Head of caudate nucleus (tissue), 42 donors: ENCODE results near the gene ST8SIA4.
A peak's percentile ranks its signal among the peaks of the same experiment; 100 is the strongest.

ENCODE experiments used
- DNase-seq, 42 donors: peaks; one replicate each; pipeline versions ENCODE4 v3.0.0 to v3.0.0-alpha.2; 2020 to 2021; ENCODE audit warnings: mixed read lengths in 7 of 42
- intact Hi-C: fragments of 100-400 bp; cut with DNase I; formaldehyde crosslinking; loops from one replicate; pipeline ENCODE4 v1.15.0; 2022

ST8SIA4 gene, protein sequence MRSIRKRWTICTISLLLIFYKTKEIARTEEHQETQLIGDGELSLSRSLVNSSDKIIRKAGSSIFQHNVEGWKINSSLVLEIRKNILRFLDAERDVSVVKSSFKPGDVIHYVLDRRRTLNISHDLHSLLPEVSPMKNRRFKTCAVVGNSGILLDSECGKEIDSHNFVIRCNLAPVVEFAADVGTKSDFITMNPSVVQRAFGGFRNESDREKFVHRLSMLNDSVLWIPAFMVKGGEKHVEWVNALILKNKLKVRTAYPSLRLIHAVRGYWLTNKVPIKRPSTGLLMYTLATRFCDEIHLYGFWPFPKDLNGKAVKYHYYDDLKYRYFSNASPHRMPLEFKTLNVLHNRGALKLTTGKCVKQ

GRCh38 chr5:100903039-100903887 lies at the start of gene ST8SIA4:
Gene ST8SIA4, minus strand, starts transcription at chr5:100903282. Its CDS starts 327 bp downstream, at chr5:100902955.
- intact Hi-C loops: no loop called here
- peak; percentile 59 to 92 (median 80) for DNase-seq

- intact Hi-C loops: no loop called here
- peak in 1 of 42 donors; percentile 3 for DNase-seq
These were observed 47.9 kb upstream of the ST8SIA4 start for GRCh38 chr5:100950985-100951384.

- DNase-seq: no peak
- intact Hi-C loops: no loop called here
These were observed 10.2 kb upstream of the ST8SIA4 start for GRCh38 chr5:100913298-100913697.

GRCh38 chr5:100909034-100909433 lies 6.0 kb upstream of the ST8SIA4 start:
- intact Hi-C loops: no loop called here
- DNase-seq: no peak

GRCh38 chr5:100905259-100905914 lies 2.3 kb upstream of the ST8SIA4 start:
- intact Hi-C loops: no loop called here

DNA sequence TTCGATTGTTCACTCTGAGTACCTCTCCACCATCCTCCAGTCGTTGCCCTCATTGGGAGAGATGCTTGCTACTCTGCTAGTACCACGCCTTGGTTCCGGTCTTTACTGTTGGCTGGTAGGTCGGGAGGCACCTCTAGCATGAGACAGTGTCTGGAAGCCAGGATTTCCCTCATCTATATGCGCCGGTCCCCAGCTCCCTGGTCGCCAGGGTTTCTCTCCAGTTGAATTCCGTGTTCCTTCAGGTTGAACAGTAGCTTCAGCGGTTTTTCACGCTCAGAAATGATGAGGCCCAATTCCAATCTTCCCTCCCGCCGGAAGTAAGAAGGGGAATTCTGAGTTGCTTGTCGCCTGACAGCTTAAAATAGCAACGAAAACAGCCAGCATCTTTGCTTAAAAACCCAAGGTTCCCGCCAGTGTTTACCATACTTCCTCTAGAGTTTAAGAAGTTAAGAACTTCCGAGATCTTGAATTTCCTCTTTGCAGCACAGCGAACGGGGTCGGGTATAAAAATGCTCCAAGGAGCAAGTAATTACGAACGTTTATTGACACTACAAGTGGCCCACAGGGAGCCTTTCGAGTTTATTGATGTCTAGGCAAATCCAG lies 1.3 kb upstream of the ST8SIA4 start:
- peak in 7 of 42 donors; percentile 3 to 39 (median 24) for DNase-seq
- intact Hi-C loops: no loop called here

More at GRCh38 chr5:100905259-100905914, 2.3 kb upstream of the ST8SIA4 start:
- DNase-seq: no peak

DNA sequence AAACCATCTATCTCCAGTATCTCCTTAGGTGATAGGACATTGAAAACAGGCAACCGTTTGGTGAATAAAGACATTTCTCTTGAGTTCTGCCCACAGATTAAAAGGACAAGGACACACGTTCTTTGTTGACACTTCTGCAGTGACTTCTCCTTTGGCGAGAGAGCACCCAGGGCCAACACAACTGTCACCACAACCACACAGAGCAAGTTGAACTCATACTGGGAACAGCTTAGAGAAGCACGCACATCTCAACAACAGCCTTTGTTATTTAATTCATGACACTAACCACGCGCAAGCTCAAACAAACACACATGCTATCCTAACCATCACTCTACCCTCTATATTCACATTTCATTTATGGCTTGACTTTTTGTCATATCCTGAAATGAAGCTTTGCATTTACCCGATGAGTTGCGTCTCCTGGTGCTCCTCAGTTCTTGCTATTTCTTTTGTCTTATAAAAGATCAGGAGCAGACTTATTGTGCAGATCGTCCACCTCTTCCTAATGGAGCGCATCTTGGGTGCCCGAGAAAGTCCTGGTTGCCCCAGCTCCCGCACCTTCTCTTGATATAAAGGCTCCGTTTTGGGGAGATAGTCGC lies 543 bp downstream of the ST8SIA4 start:
- intact Hi-C loops: no loop called here
- DNase-seq: peak in 6 of 42 donors; percentile 4 to 24 (median 8)

DNA sequence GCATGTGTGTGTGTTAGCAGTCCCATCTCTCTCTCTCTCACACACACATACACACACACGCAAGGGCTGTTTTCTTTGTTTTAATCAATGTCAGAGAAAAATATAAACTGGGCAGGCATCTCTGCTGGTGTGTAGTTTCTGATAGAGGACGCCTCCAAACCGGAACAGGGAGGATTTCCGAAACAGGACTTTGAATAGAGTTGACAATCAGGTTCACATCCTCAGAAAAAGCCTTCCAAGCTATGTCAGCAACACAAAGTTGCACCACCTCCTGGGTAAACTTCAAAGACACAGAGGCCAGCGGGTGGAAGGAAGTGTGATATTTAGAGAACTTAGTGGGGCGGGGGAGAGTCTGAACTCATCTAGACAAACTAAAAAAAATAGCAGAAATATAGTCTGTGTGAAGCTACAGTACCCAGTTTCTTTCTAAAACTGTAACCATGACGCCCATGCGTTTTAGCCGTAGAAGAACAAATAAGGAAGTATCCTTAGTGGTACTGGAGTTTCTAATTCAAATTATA lies 1.2 kb downstream of the ST8SIA4 start:
- peak in 22 of 42 donors; percentile 4 to 62 (median 27) for DNase-seq
- intact Hi-C loops: no loop called here

GRCh38 chr5:100900796-100901781 lies 2.0 kb downstream of the ST8SIA4 start:
- peak in 40 of 42 donors; percentile 14 to 74 (median 50) for DNase-seq
- intact Hi-C loops: no loop called here

- intact Hi-C loops: no loop called here
These were observed 2.8 kb downstream of the ST8SIA4 start for GRCh38 chr5:100900142-100900795.

DNA sequence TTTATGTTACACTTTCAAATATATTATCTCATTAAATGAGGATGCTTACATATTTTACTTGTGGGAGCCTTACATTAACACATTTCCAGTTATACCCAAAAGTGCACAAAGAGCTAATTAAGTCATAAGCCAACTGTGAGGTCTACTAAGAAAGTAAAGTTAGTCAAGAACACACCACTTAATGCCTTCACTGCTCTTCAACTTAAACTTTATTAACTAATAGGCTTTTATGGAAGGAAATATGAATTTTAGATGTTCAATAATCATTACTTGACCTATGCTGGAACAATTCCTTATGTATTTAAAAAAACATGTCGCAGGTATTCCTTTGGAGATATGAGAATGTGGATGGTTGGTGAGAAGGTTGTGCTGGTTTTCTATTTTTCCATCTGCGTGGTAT lies 3.4 kb downstream of the ST8SIA4 start:
- intact Hi-C loops: no loop called here
- no peak for DNase-seq

More at GRCh38 chr5:100900142-100900795, 2.8 kb downstream of the ST8SIA4 start:
- peak in 34 of 42 donors; percentile 13 to 76 (median 40) for DNase-seq

GRCh38 chr5:100898504-100899346 lies 4.4 kb downstream of the ST8SIA4 start:
- intact Hi-C loops: no loop called here
- no peak for DNase-seq

- intact Hi-C loops: no loop called here
- DNase-seq: no peak
These were observed 7.0 kb downstream of the ST8SIA4 start for GRCh38 chr5:100896054-100896453.

DNA sequence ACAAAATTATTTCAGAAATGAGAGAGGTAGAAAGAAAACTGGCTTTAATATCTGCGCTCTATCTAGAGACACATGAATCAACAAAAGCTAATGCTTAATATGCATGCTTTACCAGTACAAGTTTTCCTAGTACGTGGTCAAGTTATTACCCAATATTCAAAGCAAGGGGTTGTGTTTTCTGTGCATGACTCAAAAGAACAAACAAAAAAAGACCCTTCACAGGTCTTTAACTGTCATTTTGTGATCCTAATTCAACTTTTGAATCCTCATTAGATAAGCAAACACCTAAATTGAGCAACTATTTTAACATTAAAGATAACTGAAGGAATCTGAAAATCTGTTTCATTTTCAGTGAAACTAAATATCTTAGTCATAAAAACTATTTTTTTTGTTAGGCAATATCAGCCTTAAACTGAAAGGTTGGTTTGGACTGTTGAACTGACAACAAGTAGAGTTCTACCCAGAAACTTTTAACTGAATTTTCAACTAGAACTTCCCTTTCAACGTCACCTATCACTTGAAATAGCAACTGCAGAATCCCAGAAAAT lies 12.5 kb downstream of the ST8SIA4 start:
- no peak for DNase-seq
- intact Hi-C loops: no loop called here

DNA sequence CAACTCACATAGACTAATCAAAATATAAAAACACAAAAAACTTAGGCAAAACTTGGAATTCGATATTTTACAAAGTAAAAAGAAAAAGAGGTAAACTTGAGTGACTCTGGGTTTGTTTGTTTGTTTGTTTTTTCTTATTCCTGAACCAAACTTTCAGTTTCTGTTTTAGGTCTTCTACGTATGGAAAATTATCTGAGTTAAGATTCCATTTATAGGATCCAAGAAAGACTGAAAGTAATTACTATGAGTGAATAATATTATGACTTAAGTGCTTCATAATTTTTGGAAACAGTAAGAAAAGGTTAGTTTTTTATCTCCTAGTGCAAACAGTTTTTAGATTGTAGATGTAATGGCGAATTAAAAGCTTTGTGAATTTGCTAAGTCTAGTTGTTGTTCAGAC lies 13.2 kb downstream of the ST8SIA4 start:
- intact Hi-C loops: no loop called here
- no peak for DNase-seq
